Activated CD8-positive, alpha-beta T cell treated with anti-CD3 and anti-CD28 coated beads for 36 hours (primary cell): ENCODE measurements around the gene PEX5. TPM values are rescaled to one million over a fixed set of nuclear protein-coding genes. Genes with fewer than 3 reads are reported as not detected.
"Not testable (repeated sequence)": the region's sequence is repeated elsewhere in the genome, so short reads cannot be mapped to it uniquely, and the experiment has no call there.

ENCODE experiments used
- ATAC-seq: fragments of 200-7000 bp; cut with Tn5 transposase; one replicate; pipeline ENCODE4 v1.10.0; 2021; ENCODE audit warnings: mild to moderate bottlenecking, moderate library complexity
- CTCF ChIA-PET: fragments of 350-600 bp; sonication (Branson Sonifier 250); formaldehyde crosslinking; loops from one replicate; lab custom pipeline; 2021; ENCODE audit warnings: antibody characterized with exemption; lab: Charles Lee
- POLR2A ChIA-PET: fragments of 350-600 bp; sonication (Branson Sonifier 250); formaldehyde crosslinking; loops from one replicate; lab custom pipeline; 2021; ENCODE audit warnings: antibody characterized with exemption; lab: Charles Lee
- DNase-seq: peaks from one replicate; pipeline ENCODE4 v3.0.0-alpha.2; 2020
- H3K27ac Mint-ChIP-seq: one replicate; pipeline ENCODE4 v1.8.0; 2021; ENCODE audit warnings: mild to moderate bottlenecking, mixed read lengths
- H3K27me3 Mint-ChIP-seq: one replicate; pipeline ENCODE4 v1.8.0; 2021; ENCODE audit warnings: mixed read lengths
- H3K36me3 Mint-ChIP-seq: one replicate; pipeline ENCODE4 v1.8.0; 2021; ENCODE audit warnings: low read depth, mixed read lengths
- H3K4me1 Mint-ChIP-seq: one replicate; pipeline ENCODE4 v1.8.0; 2021; ENCODE audit warnings: low read depth, mixed read lengths
- H3K4me3 Mint-ChIP-seq: one replicate; pipeline ENCODE4 v1.8.0; 2021; ENCODE audit warnings: mild to moderate bottlenecking, moderate library complexity, mixed read lengths
- H3K9me3 Mint-ChIP-seq: one replicate; pipeline ENCODE4 v1.8.0; 2021; ENCODE audit warnings: mixed read lengths
- intact Hi-C: fragments of 100-400 bp; cut with micrococcal nuclease; formaldehyde crosslinking; loops from one replicate; pipeline ENCODE4 v1.10.0; 2022
- total RNA-seq, 2 experiments: library from RNA; stranded (reverse); gene quantifications; one replicate each; pipeline ENCODE4 v1.2.3, GENCODE V29; 2021
- TF ChIP-seq, protein P1 (sequence below): fragments of 200-600 bp; IDR thresholded peaks from one replicate; pipeline ENCODE4 v1.8.0; 2022; ENCODE audit warnings: antibody characterized with exemption, mild to moderate bottlenecking

PEX5 gene
- total RNA-seq, 2 experiments from 2014 or later = 39.0 to 41.8 TPM

DNA sequence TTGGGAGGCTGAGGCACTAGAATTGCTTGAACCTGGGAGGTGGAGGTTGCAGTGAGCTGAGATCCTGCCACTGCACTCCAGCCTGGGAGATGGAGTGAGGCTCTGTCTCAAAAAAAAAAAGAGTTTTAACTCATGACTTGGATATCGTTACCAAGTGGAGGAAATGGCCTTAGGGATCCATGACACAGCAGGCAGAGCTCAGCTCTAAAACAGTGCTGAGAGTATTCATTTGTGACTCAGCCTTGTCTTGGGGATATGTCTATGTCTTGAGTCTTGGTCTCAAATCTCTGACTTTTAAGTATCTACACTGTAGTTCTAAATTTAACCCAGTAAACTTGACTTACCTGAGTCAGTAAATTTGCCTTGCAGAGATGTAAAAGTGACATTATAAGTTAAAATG, 8.8 kb upstream of the PEX5 start:
- Mint-ChIP-seq H3K9me3 (no peaks in the 10 kb centered on the region), H3K27ac (no peak overlapping the region), H3K4me3 (no peak overlapping the region), H3K4me1 (no peaks in the 10 kb centered on the region), H3K36me3 (no peaks in the 10 kb centered on the region), H3K27me3 (peaks cover 14% of the 10 kb centered on the region)
- DNase-seq (no peak), ATAC-seq (no peak)
- TF ChIP-seq, protein P1, sequence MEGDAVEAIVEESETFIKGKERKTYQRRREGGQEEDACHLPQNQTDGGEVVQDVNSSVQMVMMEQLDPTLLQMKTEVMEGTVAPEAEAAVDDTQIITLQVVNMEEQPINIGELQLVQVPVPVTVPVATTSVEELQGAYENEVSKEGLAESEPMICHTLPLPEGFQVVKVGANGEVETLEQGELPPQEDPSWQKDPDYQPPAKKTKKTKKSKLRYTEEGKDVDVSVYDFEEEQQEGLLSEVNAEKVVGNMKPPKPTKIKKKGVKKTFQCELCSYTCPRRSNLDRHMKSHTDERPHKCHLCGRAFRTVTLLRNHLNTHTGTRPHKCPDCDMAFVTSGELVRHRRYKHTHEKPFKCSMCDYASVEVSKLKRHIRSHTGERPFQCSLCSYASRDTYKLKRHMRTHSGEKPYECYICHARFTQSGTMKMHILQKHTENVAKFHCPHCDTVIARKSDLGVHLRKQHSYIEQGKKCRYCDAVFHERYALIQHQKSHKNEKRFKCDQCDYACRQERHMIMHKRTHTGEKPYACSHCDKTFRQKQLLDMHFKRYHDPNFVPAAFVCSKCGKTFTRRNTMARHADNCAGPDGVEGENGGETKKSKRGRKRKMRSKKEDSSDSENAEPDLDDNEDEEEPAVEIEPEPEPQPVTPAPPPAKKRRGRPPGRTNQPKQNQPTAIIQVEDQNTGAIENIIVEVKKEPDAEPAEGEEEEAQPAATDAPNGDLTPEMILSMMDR = no peak
- POLR2A ChIA-PET = no interaction called here
- intact Hi-C loops = no loop called here
- CTCF ChIA-PET = no interaction called here

DNA sequence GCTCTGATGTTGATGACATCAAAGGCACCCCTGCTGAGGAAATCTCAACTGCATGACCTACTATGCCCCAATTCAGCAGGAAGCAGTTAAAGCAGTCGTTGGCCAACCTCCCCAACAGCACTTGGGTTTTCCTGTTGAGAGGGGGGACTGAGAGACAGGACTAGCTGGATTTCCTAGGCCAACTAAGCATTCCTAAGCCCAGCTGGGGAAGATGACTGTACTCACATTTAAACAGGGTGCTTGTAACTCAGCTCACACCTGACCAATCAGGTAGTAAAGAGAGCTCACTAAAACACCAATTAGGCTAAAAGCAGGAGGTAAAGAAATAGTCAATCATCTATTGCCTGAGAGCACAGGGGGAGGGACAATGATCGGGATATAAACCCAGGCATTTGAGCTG, 3.4 kb upstream of the PEX5 start:
- DNase-seq, ATAC-seq, H3K4me3 Mint-ChIP-seq, H3K27ac Mint-ChIP-seq, H3K36me3 Mint-ChIP-seq, H3K27me3 Mint-ChIP-seq, H3K9me3 Mint-ChIP-seq, POLR2A ChIA-PET: not testable (repeated sequence)
- H3K4me1 Mint-ChIP-seq = peaks cover 15% of the 10 kb centered on the region
- intact Hi-C loops = loop anchor here (5.0 kb wide), 1 partner anchor 44 kb away; no protein-coding TSS in a partner anchor
- CTCF ChIA-PET = interaction anchor here (0.6 kb wide), 1 partner anchor 274 kb away, joined by 3 read pairs; no protein-coding TSS in a partner anchor

DNA sequence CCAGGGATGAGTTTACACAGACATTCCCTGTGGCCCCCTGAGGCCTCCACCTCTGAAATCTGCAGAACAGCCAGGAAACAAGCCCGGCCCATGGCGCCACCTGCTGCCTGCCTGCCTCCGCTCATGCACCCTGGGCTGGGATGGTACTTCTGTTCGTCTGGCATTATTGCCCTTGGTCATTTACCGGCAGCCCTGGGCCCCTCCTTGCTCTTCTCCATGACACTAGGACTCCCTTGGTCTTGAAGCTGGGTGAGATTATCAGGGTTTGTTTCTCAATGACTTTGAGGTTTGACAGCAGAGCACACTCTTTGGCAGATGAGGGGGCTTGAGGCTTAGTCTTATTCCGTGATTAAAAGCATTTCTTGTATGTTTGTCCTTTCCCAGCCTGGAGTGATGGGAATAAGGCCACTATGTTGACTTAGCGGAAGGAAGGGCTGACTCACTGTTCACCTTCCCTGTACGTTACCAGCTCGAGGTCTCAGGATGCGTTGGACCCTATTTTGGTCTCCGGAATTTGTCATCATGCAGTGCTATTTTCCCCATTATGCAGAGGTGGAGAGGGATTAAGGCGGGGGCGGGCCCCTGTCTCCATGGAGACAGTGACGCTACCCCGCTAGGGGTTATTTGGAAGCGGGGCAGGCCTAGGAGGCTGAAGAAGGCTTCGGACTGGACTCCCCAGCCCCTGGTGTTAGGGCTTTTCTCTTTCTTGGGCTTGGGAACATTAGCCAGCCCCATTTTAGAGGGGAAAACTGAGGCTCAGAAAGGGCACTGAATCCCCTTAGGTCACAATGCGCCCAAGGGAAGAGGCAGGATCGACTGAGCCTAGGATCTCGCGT, 706 bp upstream of the PEX5 start:
- intact Hi-C loops = loop anchor here (5.0 kb wide), 1 partner anchor 46 kb away; no protein-coding TSS in a partner anchor
- ChIA-PET CTCF (interaction anchor here (0.6 to 2.4 kb wide), 6 partner anchors 11 to 76 kb away, joined by 3 to 8 read pairs (median 4); no protein-coding TSS in a partner anchor), POLR2A (interaction anchor here (0.8 to 1.3 kb wide), 4 partner anchors 58 to 245 kb away, joined by 4 to 5 read pairs (median 4); partner anchors contain the start of genes LPCAT3 and RNU7-1)
- H3K4me1 Mint-ChIP-seq = peaks cover 36% of the 10 kb centered on the region
- DNase-seq (peak; percentile 86), ATAC-seq (peak; percentile 61)
- H3K36me3 Mint-ChIP-seq = peaks cover 28% of the 10 kb centered on the region
- no peaks in the 10 kb centered on the region for H3K9me3 Mint-ChIP-seq
- H3K27me3 Mint-ChIP-seq = no peaks in the 10 kb centered on the region
- H3K4me3 Mint-ChIP-seq = peak overlapping the region; percentile 88
- peak overlapping the region; percentile 94 for H3K27ac Mint-ChIP-seq
- TF ChIP-seq, protein P1 = peak; percentile 71

DNA sequence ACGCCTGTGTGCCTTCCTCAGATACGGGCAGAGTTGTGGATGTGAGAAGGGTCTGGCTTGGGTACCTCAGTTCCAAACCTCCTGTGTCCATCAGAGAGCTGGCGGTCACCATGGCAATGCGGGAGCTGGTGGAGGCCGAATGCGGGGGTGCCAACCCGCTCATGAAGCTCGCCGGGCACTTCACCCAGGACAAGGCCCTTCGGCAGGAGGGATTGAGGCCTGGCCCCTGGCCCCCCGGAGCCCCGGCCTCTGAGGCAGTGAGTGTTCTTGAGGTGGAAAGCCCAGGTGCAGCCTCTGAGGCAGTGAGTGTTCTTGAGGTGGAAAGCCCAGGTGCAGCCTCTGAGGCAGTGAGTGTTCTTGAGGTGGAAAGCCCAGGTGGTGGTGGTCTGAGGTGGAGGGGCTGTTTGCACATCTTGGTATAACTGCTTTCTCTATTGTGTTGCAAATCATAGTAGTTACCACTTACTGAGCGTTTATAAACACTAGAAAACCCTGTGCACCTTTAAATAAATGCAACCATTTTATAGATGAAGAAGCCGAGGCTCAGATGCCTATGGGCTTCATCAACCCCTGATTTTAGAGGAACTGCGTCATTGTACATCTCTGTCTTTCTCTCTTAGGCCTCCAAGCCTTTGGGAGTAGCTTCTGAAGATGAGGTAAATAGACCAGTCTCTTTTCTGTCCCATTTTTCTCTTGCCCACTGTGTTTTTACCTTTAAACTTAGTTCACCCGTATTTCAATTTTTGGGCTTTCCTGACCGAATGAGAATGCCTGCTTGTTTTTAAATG, 976 bp downstream of the PEX5 start:
- Mint-ChIP-seq H3K9me3 (no peaks in the 10 kb centered on the region), H3K36me3 (peaks cover 40% of the 10 kb centered on the region), H3K4me1 (peaks cover 48% of the 10 kb centered on the region), H3K27me3 (no peaks in the 10 kb centered on the region), H3K4me3 (peak overlapping the region; percentile 88), H3K27ac (peak overlapping the region; percentile 84)
- intact Hi-C loops = no loop called here
- DNase-seq (peak; percentile 21), ATAC-seq (no peak)
- POLR2A ChIA-PET = interaction anchor here (1.0 kb wide), 2 partner anchors 14 to 21 kb away, joined by 3 read pairs; no protein-coding TSS in a partner anchor
- CTCF ChIA-PET = interaction anchor here (2.4 kb wide), 1 partner anchor 78 kb away, joined by 8 read pairs; no protein-coding TSS in a partner anchor
- TF ChIP-seq, protein P1 = no peak

DNA sequence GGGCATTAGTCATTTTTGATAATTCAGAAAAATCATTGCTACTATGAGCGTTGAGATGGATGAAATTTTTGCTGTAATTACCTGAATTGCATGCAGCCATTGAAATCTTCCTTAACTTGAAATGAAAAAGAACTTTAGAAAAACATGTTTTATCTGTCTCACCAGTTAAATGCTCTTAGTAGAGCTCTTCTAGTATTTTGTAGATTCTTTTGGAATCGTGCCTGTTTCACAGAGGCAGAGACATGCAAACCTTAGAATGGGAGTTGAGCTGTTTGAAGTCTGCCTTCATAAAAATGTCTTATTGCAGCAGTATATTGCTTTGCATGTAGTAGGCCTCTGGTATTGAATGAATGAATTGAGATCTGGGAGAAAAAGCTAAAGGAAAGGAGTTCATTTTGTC, 4.2 kb downstream of the PEX5 start:
- no peak for DNase-seq
- no peaks in the 10 kb centered on the region for H3K27me3 Mint-ChIP-seq
- H3K9me3 Mint-ChIP-seq = no peaks in the 10 kb centered on the region
- H3K4me3 Mint-ChIP-seq = no peak overlapping the region
- ChIA-PET CTCF (interaction anchor here (0.9 to 2.4 kb wide), 6 partner anchors 12 to 249 kb away, joined by 3 to 7 read pairs (median 5); partner anchors contain the start of gene C12orf57), POLR2A (no interaction called here)
- intact Hi-C loops = no loop called here
- TF ChIP-seq, protein P1 = no peak
- no peak for ATAC-seq
- peaks cover 47% of the 10 kb centered on the region for H3K36me3 Mint-ChIP-seq
- H3K4me1 Mint-ChIP-seq = peaks cover 43% of the 10 kb centered on the region
- H3K27ac Mint-ChIP-seq = no peak overlapping the region
